GM18505 (cell line): ENCODE data around the gene FAT3.

Experiments
- ATAC-seq: cut with Tn5 transposase; IDR thresholded peaks from one replicate; pipeline ENCODE4 v1.9.1; 2021; ENCODE audit not compliant: unreplicated experiment
- POLR2A ChIP-seq: IDR thresholded peaks from 4 replicates; pipeline ENCODE4 v1.6.1; 2011; ENCODE audit warnings: borderline replicate concordance; ENCODE audit not compliant: insufficient read depth, insufficient read length; ENCODE audit errors: extremely low read depth

FAT3 gene

DNA sequence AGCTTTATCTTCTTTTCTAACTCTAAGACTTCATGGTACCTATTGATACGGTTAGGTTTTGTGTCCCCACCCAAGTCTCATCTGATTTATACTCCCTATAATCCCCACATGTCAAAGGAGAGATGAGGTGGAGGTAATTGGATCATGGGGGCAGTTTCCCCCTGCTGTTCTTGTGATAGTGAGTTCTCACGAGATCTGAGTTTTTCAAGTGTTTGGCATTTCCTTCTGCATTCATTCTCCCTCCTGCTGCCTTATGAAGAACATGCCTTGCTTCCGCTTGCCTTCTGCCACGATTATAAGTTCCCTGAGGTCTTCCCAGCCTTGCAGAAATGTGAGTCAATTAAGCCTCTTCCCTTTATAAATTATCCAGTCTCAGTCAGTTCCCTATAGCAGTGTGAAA lies 5.1 kb upstream of the FAT3 start:
- ATAC-seq: no peak
- TF ChIP-seq POLR2A: no peak

DNA sequence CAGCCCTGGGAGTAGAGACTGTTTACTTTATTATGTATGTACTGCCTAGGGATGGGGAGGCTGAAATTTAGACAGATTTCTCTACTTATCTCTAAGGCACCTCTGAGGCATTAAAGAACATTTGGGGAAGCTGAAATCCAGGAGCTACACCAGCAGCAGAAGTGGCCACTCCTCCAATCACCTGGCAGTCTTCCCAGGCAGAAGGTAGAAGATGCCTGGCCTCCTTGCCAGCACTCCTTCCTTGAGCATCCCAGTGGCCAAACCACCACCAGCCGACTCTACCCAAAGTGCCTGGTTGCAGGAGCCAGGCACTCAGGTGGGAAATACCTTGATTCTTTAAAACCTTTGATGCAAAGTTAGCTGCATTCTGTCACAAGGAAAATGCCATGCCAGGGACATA lies 1.9 kb upstream of the FAT3 start:
- no peak for TF ChIP-seq POLR2A
- ATAC-seq: no peak

DNA sequence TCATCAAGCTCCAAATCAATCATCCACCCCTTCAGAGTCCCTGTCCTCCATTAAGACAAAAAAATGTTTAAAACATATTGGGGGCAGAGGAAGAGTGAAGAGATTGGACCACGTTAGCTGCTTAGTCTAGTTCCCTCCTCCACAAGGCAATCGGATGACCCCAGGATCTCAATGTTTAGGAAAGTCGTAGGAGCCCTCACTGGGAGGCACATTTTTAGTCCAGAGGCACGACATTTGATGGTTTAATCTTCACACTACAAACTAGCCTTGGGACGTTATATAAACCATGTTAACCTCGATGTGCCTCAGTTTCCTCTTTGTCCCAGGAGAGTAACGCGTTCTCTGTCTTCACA lies 588 bp upstream of the FAT3 start:
- no peak for ATAC-seq
- TF ChIP-seq POLR2A: no peak

DNA sequence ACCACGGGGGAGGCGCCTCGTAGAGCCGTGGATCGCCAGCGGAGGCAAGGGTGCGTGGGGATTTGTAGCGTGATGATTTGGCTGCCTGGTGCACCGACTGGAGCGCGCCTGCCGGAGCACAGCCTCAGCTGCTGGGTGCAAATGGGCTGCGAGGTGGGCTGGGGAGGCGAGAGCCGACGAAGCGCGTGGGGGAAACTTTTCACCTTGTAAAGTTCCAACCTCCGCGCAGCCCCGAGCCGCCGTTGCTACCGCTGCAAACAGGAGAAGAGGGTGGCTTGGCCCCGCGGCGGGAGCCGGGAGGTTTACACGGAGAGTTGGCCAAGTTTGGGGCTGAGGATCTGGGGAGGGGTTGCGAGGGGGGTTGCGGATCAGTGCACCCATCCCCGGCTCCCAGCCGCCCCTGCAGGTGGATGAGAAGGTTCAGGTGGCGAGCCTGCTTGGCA lies 528 bp downstream of the FAT3 start:
- no peak for ATAC-seq
- TF ChIP-seq POLR2A: no peak

DNA sequence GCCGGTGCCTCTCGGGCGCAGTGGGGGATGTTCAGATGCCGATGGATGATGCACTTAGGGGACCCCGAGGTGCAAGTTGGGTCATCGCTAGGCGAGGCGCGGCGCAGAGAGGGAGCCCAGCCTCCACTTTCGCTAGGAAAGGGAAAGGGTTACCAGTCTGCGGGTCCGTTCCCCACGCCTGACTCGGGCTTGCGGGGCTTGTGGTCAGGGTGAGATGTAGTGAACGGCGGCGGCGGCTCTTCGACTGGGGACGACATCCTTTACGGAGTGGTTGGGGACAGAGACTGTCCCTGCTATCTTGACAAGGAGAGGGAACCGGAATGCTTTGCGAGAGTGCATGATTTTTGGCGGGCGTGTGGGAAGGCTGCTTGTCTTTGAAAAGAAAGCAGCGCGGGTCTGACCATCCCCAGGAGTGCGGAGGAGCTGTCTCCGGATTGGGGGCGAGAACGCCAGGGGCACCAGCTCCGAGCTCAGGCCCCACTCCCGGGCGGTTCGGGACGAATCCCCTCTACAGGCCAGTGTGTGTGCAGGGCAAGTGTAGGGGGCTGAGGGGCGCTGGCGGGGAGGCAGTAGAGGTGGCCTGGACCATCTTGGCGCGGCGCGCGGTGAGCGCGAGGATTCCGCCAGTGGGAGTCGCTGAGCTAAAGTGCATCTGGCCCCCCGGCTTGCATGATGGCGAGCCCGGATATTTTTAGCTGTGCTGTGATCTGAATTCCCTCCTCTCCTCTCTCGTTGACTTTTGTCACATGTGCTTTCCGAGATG lies 1.1 kb downstream of the FAT3 start:
- no peak for ATAC-seq
- TF ChIP-seq POLR2A: no peak

DNA sequence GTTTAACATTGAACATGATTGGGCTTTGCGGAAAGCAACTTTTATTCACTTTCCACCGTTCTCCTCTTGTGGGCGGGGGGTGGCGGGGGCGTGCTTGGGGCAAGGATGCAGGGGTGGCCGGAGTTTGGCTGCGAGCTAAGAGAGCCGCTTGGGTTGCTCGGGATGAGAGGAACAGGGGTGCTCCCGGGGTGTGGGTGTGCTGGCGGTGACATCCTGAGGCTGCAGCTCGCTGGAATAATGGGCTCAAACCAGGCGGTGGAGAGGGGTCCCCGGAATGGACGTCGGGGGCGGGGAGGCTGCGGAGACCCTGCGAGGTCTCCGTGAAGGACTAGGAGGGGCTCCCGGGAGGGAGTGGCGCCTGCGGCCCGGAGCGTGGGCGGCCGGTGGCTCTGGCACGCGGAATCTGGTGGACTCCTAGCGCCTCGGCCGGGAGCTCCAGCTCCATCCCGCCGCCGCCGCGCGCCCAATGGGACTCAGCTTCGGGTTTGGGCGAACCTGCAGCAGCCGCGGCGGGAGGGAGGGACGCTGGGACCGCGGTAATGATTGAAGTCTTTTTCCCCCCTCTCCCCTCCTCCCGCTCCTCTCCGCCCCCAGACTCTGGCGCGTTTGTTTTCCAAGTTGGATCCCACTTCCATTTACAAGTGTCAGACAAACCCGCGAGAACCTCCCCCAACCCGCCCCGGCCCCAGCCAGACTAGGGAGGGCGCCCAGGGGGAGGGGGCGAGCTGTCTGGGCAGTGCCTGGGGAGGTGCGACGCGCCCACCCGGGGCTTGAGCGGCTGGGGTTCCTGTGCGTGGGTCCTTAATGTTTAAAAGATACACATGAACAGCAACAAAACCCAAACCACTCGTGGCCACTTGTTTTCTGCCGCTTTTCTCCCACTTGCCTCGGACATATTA lies 2.0 kb downstream of the FAT3 start:
- TF ChIP-seq POLR2A: no peak
- no peak for ATAC-seq

DNA sequence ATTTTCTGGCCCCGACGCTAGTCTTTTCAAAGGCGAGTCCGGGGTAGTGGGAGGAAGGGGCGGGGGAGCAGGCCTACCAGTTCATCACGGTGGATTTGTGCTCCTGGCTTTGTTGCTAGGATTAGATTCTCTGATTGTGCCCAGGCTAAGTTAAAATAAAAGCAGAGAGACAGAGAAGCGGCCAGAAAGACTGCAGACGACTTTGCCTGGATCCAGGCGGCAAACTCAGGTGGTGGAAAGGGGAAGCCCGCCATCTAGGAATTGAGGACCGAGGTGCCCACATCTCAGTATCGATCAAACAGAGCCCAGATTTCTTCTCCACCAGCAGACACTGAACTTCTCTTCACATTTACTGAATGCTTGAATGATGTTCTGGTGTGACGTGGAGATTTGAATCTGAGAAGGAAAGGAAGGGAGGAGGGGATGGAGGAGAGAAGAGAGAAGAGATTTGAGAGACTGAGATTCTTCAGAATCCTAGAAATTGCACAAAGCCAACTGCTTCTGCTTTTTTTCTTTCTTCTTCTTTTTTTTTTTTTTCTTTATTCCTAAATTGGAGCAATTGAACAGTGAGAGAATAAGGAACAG lies 2.7 kb downstream of the FAT3 start:
- no peak for TF ChIP-seq POLR2A
- no peak for ATAC-seq

DNA sequence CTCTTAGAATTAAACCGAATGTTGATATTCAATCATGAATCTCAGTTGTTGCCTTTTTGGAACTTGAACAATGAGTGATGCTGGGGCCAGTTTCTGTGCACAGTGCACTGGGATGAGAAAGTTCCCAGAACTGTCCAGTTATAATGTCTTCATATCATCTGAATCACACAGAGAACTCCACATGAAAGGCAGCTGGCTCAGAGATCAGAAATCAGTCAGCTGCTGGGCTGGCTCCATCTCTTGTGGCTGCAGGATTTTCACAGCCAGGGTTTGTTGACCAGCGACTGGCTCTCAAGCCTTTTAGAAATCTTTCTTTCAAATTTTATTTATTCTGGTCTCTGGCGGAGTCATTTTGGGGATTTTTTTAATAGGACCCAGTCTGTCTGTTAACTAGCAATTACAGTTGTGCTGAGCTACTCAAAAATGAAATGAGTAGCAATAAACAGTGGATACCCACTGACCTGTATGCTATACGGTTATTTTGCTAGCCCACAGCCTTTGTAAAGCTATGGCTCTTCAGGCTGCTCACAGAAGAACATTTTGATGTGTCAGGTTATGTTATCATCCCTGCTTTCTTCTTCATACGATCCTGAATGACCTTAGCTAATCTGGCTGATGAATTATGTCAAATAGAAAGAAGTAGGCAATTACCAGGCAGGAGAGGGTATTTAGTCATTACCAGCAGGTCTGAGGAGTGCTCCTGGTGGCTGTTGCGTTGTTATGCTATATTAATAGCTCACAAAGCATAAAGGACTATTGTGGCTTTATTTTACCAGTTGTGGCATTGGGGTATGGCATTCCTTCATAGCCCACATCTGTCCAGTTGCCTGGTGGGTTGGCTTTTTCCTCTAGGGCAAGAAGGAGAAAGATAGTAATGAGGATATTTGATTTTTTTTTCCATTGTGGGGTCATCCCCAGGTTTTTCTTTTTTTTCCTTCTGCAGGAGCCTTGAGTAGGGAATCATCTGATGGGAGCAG lies 3.6 kb downstream of the FAT3 start:
- ATAC-seq: no peak

DNA sequence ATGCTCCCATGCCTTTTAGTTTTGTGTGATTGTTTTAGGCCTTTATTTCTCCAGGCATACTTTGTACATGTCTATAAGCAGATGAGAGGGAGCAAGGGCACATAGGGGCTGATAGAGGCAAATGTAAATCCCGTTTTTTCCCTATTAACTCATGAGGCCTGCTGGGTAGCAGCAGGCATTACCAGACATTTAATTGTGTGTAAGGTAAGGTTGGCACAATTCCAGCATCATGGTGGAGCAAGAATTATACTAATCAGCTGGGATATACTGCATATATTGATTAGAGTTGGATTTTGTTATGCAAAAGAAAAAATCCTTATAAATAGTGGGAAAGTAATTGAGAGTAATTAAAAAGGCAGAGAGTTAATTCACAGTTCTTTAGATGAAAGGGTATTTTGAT lies 12.2 kb downstream of the FAT3 start:
- no peak for ATAC-seq
- no peak for TF ChIP-seq POLR2A

More for the DNA sequence above, 3.6 kb downstream of the FAT3 start:
- TF ChIP-seq POLR2A: no peak

DNA sequence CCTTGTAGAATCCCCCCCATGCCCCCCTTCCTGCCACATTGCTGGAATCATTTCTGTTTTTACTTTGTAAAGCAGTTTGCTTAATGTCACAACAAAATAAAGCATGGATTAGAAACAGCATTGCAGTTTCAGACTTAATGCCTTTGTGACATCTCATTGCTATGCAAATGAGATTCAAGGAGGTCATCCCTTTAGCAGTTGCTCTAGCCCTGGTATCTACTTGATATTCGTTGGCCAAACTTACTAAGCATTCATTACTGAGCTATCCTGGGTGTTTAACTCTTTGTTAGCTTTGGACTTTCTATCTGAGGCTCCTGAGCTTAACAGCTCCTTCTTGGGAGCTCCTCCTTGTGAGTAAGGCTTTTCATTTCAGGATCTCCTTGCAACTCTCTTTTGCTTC lies 16.3 kb downstream of the FAT3 start:
- ATAC-seq: no peak
- no peak for TF ChIP-seq POLR2A

DNA sequence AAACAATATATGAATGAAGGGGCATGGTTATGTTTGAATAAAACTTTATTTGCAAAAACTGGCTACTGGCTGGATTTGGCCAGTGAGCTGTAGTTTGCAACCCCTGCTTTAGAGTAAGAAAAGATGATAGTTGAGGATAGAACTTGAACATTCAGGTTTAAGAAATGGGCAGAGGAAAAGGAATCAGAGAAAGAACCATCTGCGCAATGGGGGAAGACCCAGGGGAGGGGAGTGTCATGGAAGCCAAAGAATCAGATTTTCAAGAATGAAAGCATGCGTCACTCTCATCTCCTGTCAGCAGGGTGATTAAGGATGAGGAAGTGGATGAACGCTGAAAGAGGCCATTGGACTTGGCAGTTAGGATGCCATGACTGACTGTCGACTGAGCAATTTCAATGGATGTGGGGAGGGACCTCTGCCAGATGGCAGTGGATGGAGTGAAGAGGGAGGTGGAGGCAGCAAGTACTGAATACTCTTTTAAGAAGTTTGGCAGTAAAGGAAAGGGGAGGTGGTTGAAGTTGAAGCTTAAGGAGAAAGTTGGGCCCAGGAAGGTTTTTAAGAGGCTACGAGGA lies 21.2 kb downstream of the FAT3 start:
- ATAC-seq: no peak
- TF ChIP-seq POLR2A: no peak

DNA sequence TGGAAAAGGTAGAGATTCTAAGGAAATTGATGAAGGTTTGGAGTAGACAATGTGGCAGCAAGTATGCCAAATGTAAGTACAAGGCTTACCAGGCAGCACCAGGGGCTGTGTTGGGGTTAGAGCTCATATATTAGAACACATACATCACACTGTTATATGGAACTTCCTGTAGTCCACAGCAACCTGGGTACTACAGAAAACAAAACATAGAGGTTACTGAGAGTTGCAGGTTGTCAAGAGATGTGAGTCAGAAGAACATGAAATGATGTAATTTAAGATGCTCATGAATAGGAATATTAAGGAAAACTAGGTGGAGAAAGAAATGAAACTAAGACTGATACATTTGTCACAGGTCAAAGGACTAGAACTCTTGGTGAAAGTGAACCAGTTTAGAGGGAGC lies 22.0 kb downstream of the FAT3 start:
- no peak for TF ChIP-seq POLR2A

DNA sequence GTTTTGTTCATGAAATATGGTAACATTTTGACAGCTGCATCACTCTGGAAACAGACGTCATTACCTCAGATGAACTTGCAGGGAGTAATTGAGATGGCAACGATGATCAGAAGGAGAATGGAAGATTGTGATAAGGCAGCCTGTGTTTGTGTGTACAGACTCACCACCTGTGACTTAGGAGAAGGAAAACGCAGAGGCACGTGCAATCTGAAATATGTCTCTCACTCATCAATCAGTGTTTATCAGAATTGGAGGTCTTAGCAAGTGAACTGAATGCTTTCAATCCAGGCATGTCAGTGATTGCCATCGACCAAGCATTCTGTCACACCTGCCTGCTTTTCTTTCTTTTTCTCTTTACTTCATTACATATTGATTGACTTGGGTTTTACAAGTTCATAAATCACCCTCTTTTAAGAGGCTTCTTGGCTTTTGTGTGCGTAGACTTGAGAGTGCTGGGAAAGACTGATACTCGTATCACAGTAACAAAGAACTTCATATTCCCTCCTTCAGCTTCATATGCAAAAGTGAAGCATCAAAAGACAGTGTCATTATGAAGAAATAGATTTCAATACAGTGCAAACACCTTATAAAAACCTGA lies 24.6 kb downstream of the FAT3 start:
- no peak for TF ChIP-seq POLR2A

More for the DNA sequence above, 22.0 kb downstream of the FAT3 start:
- no peak for ATAC-seq

DNA sequence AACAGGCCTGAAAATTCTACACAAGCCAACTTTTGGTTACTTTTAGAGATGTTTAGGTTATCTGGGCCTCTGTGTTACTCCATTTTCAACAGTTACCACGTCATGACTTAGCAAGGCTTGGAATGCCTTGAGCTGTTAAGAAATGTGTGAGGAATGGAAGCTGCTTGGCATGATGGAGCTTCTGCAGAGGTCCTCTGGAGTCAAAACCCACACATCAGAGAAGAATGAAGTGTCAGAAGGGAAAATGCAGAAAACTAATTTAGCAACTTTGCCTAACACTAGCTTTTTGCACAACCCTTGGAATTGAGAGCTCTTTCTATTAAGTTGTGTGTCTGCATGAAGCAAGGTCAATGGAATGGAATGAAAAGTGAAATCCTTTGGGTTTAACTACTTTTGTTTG lies 27.4 kb downstream of the FAT3 start:
- no peak for ATAC-seq
- no peak for TF ChIP-seq POLR2A

More for the DNA sequence above, 24.6 kb downstream of the FAT3 start:
- ATAC-seq: no peak
